ENCODE results near the gene BHLHA9.

Gene BHLHA9

DNA sequence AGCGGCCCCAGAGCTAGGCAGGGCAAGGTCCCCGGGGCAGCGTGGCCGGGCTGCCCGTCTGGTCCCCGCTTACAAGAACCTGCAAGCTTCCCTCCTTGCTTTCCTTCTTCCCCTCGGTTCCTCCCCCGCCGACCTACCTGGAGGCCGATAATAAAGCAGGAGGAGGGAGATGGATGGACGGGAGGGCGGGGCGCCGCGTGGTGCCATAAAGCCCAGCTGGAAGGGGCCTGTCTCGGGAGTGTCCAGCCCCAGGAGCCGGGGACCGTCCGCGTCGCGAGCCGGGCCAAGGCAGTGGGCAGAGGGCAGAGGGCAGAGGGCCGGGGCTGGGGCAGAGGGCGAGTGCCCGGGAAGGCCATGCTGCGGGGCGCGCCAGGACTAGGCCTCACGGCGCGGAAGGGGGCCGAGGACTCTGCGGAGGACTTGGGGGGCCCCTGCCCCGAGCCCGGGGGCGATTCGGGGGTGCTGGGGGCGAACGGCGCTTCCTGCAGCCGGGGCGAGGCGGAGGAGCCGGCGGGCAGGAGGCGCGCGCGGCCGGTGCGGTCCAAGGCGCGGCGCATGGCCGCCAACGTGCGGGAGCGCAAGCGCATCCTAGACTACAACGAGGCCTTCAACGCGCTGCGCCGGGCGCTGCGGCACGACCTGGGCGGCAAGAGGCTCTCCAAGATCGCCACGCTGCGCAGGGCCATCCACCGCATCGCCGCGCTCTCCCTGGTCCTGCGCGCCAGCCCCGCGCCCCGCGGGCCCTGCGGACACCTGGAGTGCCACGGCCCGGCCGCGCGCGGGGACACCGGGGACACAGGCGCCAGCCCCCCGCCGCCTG is at the start of gene BHLHA9:
TSS of gene BHLHA9 (plus strand) at position 235 of the 820 bp plus-strand sequence. CDS start at position 355, 120 bp downstream.
- Mint-ChIP-seq H3K9me3 (ENCODE audit: low read depth) (no peaks in the 10 kb centered on the region), H3K36me3 (peaks cover 2% of the 10 kb centered on the region), H3K4me3 (peak within 1 kb of the TSS; percentile 90), H3K4me1 (ENCODE audit: low read depth) (peaks cover 14% of the 10 kb centered on the region), H3K27me3 (peaks cover 8% of the 10 kb centered on the region), H3K27ac (no peak within 1 kb of the TSS)

DNA sequence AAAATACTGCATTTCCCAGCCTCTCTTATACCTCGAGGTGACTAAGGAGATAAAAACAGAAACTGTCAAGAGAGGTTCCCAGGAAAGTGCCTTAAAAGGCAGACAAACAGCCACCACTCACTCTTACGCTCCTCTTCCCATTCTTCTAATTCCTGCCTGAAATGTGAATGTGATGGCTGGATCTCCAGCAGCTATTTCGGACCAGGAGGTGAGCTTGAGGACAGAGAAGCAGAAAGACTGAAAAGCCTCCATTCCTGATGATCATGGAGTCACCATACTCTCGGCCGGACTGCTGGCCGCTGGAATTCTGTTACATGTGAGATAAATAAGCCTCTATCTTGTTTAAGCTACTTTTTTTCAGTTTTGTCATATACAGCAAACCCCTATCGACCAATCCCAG is 49.0 kb upstream of the BHLHA9 start:
- Mint-ChIP-seq H3K27me3 (peaks cover under 1% of the 10 kb centered on the region), H3K9me3 (ENCODE audit: low read depth) (no peaks in the 10 kb centered on the region), H3K36me3 (no peaks in the 10 kb centered on the region), H3K4me3 (no peak overlapping the region), H3K27ac (no peak overlapping the region), H3K4me1 (ENCODE audit: low read depth) (no peaks in the 10 kb centered on the region)

DNA sequence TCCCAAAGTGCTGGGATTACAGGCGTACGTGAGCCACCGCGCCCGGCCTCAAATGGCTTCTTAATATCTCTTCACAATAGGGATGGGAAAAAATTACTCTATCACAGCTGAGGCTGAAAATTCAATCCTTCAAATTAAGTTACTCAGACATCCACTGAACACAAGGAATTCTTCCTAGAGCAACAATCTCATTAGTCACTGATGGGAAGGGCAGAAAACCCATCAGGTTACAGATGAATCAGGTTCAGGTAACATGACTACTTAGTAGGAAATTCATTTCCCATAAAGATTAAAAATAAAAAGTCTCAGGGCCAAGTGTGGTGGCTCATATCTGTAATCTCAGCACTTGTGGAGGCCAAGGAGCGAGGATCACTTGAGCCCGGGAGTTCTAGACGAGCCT is 47.9 kb upstream of the BHLHA9 start:
- Mint-ChIP-seq H3K27me3 (peaks cover 1% of the 10 kb centered on the region), H3K36me3 (no peaks in the 10 kb centered on the region), H3K27ac (no peak overlapping the region), H3K9me3 (ENCODE audit: low read depth) (no peaks in the 10 kb centered on the region), H3K4me1 (ENCODE audit: low read depth) (no peaks in the 10 kb centered on the region), H3K4me3 (no peak overlapping the region)

DNA sequence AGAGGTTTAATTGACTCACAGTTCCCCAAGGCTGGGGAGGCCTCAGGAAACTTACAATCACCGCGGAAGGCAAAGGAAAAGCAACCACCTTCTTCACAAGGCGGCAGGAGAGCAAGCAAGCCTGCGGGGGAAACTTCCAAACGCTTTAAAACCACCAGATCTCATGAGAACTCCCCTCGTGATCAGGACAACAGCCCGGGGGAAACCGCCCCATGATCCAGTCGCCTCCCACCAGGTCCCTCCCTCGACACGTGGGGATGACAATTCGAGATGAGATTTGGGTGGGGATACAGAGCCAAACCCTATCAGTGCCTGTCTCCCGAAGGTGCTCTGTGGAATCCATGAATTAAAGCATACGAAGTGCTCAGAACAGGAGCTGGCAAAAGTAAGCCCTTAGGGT is 46.6 kb upstream of the BHLHA9 start:
- peaks cover 8% of the 10 kb centered on the region for H3K27me3 Mint-ChIP-seq

DNA sequence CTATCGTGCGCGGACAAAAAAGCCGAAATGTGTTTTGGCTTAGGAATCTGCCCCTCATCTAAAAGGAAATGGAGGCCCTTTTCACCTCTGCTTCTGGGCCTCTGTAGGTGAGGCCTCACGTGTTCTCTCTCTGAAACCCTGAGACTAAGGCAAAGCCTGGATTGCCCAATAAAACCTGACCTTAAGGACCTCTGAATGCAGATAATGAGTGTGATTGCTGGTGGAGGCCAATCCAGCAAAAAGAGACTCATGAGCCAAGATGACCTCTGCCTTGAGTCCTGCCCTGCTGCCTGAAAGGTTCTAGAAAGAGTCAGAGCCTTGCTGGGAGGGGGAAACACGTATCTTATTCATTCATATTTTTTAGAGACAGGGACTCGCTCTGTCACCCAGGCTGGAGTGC is 45.9 kb upstream of the BHLHA9 start:
- Mint-ChIP-seq H3K27me3 (peaks cover 8% of the 10 kb centered on the region), H3K27ac (no peak overlapping the region)

More for the DNA sequence above, 46.6 kb upstream of the BHLHA9 start:
- H3K9me3 Mint-ChIP-seq (ENCODE audit: low read depth): no peaks in the 10 kb centered on the region
- H3K27ac Mint-ChIP-seq: no peak overlapping the region
- H3K4me1 Mint-ChIP-seq (ENCODE audit: low read depth): peaks cover 3% of the 10 kb centered on the region
- no peaks in the 10 kb centered on the region for H3K36me3 Mint-ChIP-seq
- H3K4me3 Mint-ChIP-seq: no peak overlapping the region

DNA sequence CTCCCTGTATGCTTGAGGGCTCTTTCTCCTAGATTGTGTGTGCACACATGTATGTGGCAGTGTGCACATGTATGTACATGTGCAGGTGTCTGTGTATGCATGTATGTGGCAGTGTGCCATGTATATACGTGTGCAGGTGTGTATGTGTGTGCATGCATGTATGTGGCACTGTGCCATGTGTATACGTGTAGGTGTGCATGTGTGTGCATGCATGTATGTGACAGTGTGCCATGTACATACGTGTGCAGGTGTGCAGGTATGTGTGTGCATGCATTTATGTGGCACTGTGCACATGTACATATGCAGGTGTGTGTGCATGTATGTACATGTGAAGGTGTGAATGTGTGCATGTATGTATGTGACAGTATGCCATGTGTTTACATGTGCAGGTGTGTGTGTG is 43.9 kb upstream of the BHLHA9 start:
- no peaks in the 10 kb centered on the region for H3K9me3 Mint-ChIP-seq (ENCODE audit: low read depth)
- H3K4me3 Mint-ChIP-seq: no peak overlapping the region
- no peaks in the 10 kb centered on the region for H3K36me3 Mint-ChIP-seq
- peaks cover 12% of the 10 kb centered on the region for H3K27me3 Mint-ChIP-seq
- peaks cover 7% of the 10 kb centered on the region for H3K4me1 Mint-ChIP-seq (ENCODE audit: low read depth)
- no peak overlapping the region for H3K27ac Mint-ChIP-seq

More for the DNA sequence above, 45.9 kb upstream of the BHLHA9 start:
- Mint-ChIP-seq H3K36me3 (no peaks in the 10 kb centered on the region), H3K4me3 (no peak overlapping the region), H3K4me1 (ENCODE audit: low read depth) (peaks cover 3% of the 10 kb centered on the region), H3K9me3 (ENCODE audit: low read depth) (no peaks in the 10 kb centered on the region)

DNA sequence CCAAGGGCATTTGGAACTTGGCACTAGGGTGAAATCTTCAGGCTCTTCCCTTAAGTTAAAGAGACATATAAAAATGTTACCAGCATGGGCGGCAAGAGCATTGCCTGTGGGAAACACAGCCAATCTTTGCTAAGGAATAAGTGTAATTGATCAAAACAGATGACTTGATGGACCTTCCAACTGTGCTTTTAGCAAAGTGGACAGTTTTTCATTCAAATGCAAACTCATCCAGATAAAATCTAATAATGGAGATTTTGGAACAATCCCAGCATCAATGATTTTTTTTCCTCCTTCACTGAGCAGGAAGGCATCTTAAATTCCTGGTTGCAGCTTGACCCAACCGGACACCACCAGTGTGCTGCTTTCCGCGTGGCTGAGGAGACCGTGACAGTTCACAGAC is 42.9 kb upstream of the BHLHA9 start:
- Mint-ChIP-seq H3K27me3 (peaks cover 20% of the 10 kb centered on the region), H3K9me3 (ENCODE audit: low read depth) (no peaks in the 10 kb centered on the region), H3K4me3 (peak overlapping the region; percentile 88), H3K27ac (no peak overlapping the region), H3K4me1 (ENCODE audit: low read depth) (peaks cover 10% of the 10 kb centered on the region), H3K36me3 (no peaks in the 10 kb centered on the region)

DNA sequence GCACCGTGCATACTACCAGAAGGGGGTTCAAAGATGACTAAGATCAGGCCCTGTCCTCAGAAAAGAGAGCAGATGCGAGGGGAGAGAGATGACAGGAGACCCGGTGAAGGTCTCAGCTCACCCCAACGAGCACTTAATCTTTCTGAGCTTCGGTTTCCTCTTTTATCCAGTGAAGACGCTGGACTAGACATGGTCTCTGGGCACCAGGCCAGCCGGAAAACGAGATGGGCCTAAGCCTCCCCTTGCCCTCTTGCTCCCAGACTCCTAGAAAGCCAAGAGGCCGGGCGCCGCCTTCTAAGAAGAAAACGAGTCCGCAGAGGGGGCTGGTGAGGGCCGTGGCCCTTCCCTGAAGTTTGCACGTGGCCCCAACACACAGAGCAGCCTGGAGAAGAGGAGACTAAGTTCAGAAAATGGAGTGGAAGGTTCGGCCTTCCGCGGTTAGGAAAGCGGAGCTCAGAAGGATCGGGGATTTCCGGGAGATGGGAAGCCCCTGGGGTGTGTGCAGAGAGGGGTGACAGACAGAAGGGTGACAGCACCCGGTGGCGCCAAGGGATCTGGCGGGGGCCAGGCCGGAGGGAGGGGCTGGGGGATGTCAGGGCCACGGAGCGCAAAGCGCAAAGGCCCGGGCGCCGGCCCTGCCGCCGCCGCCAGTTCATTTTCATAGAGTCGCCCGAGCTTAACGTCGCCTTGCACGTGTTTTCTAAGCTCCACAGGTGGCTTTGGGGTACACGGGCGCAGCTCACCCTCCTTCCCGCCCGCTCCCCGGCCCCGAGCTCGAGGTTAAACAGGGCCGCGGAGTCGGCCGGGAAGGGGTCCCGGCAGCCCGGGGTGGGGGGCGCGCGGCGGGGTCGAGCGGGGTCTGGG is 42.1 kb upstream of the BHLHA9 start:
- H3K27me3 Mint-ChIP-seq: peaks cover 20% of the 10 kb centered on the region
- H3K4me3 Mint-ChIP-seq: peak overlapping the region; percentile 88
- peaks cover 10% of the 10 kb centered on the region for H3K4me1 Mint-ChIP-seq (ENCODE audit: low read depth)
- H3K36me3 Mint-ChIP-seq: no peaks in the 10 kb centered on the region
- H3K9me3 Mint-ChIP-seq (ENCODE audit: low read depth): no peaks in the 10 kb centered on the region
- H3K27ac Mint-ChIP-seq: peak overlapping the region; percentile 34

DNA sequence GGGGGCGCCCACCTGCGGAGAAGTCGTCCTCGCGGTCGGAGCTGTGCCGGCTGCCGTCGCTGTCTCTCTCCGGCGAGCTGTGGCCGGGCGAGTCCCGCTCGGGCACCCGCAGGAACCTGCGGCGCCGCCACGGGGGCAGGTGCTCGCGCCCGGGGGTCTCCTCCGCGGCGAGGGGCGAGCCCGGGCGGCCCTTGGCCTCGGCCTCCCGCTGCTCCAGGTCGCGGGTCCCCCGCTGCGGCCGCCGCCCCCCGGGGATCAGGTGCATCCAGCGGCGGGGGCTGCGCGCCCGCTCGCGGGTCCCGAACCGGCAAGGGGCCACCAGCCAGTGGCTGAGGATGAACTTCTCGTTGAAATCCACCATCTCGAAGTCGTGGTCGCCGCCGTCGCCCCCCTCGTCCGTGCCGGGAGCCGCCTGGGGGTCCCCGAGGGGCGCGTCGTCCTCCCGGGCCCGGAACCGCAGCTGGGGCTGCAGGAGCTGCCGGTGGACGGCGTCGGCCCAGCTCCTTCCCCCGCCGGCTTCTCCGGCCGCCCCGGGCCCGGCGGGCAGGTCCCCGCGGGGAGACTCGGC is 41.4 kb upstream of the BHLHA9 start:
- no peak overlapping the region for H3K27ac Mint-ChIP-seq
- H3K9me3 Mint-ChIP-seq (ENCODE audit: low read depth): no peaks in the 10 kb centered on the region

DNA sequence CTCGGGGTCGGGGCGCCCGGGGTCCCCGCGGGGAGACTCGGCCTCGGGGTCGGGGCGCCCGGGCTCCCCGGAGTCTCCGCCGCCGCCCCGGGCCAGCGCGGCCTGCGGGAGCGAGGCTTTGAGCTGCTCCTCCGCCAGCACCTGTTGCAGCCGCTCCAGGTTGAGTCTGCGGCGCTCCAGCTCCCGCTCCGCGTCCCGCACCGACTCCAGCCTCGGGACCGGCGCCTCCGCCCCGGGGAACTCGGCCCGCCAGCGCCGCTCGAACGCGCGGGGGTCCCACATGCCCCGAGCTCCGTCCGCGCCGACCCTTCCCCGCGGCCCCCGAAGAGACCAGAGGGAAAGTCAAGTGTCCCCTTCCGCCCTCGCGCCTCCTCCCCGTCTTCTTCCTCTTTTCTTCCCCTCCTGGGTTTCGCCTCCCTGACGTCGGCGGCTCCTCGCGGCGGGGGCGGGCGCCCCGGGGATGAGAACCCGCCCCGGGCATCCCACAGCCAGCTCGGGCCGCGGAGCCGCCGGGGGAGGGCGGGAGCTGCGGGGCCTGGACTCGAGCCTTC is 40.8 kb upstream of the BHLHA9 start:
- Mint-ChIP-seq H3K4me1 (ENCODE audit: low read depth) (peaks cover 10% of the 10 kb centered on the region), H3K36me3 (no peaks in the 10 kb centered on the region), H3K4me3 (no peak overlapping the region), H3K27me3 (peaks cover 25% of the 10 kb centered on the region), H3K9me3 (ENCODE audit: low read depth) (no peaks in the 10 kb centered on the region), H3K27ac (no peak overlapping the region)

More for the DNA sequence above, 41.4 kb upstream of the BHLHA9 start:
- H3K4me1 Mint-ChIP-seq (ENCODE audit: low read depth): peaks cover 10% of the 10 kb centered on the region
- no peaks in the 10 kb centered on the region for H3K36me3 Mint-ChIP-seq
- no peak overlapping the region for H3K4me3 Mint-ChIP-seq
- peaks cover 20% of the 10 kb centered on the region for H3K27me3 Mint-ChIP-seq

DNA sequence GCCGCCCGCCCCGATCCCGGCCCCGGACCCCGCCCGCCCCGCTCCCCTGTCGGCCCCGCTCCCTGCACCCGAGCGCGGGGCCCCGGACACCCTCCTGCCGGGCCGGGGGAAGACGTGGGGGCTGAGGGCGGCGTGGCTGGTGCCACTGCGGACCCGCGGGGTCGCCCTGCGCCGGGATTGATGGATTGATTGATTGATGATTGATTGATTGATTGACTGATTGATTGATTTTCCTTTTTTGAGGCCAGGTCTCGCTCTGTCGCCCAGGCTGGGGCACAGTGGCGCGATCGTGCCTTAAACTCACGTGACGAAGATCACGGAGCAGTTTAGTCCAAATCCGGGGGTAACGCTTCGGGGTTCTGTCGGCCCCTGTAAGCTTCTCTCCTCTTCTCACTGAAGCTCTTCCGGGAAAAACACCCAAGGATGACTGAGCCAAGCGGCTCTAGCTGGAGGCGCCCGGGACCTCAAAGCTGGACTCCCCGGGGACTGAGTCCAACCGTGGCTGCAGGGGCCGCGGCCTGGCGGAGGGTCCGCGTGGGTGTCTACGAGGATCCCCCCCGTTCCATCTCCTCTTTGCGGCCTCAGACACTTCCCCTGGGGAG is 40.2 kb upstream of the BHLHA9 start:
- Mint-ChIP-seq H3K4me3 (peak overlapping the region; percentile 88), H3K4me1 (ENCODE audit: low read depth) (peaks cover 10% of the 10 kb centered on the region), H3K36me3 (no peaks in the 10 kb centered on the region), H3K9me3 (ENCODE audit: low read depth) (no peaks in the 10 kb centered on the region), H3K27ac (no peak overlapping the region), H3K27me3 (peaks cover 25% of the 10 kb centered on the region)

DNA sequence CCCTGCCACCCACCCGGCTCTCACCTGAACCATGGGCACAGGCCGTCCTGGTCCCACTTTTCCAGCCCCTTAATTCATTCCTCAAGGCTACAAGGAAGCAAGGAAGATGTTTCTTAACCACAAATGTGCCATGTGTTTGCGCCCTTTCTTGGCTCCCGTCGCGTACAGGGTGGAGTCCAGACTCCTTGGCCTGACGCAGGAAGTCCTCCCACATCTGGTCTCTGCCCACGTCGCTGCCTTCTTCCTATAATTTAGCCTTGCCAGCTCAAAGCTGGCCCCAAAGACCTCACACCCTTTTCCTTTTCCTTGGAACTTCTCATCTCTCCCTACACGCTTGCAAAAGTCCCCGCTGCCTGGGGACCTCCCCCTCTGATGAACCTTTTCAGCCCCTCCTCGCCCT is 38.8 kb upstream of the BHLHA9 start:
- Mint-ChIP-seq H3K4me1 (ENCODE audit: low read depth) (peaks cover 10% of the 10 kb centered on the region), H3K27me3 (peaks cover 24% of the 10 kb centered on the region), H3K9me3 (ENCODE audit: low read depth) (no peaks in the 10 kb centered on the region), H3K4me3 (peak overlapping the region; percentile 61), H3K27ac (no peak overlapping the region), H3K36me3 (no peaks in the 10 kb centered on the region)

DNA sequence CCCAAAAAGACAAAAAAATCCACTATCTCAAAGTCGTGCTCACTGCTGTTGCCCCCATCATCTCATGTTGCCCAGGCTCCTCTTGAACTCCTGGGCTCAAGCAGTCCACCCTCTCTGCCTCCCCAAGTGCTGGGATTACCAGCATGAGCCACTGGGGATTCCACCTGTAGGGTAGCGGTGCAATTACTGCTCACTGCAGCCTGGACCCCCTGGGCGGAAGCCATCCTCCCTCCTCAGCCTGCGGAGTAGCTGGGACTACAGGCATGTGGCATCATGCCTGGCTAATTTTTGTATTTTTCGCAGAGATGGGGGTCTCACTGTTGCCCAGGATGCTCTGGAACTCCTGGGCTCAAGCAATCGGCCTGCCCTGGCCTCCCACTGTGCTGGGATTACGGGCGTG is 37.9 kb upstream of the BHLHA9 start:
- Mint-ChIP-seq H3K9me3 (ENCODE audit: low read depth) (no peaks in the 10 kb centered on the region), H3K27me3 (peaks cover 24% of the 10 kb centered on the region), H3K36me3 (no peaks in the 10 kb centered on the region), H3K4me1 (ENCODE audit: low read depth) (peaks cover 10% of the 10 kb centered on the region), H3K27ac (no peak overlapping the region), H3K4me3 (no peak overlapping the region)

DNA sequence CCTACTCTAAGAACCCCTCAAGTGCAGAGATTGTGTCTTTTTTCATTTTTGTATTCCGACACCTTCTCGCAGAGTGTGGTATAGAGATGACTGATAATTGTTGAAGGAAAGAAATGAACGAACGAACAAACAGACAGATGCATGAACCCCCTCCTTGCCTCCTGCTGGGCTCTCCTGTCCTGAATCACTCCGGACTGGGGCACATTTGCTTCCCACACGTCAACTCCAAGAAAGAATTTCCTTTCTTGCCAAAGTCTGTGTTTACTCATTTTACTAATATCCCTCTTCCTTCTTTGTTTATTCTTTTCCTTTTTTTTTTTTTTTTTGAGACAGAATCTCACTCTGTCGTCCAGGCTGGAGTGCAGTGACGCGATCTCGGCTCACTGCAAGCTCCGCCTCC is 37.5 kb upstream of the BHLHA9 start:
- no peak overlapping the region for H3K27ac Mint-ChIP-seq
- peaks cover 21% of the 10 kb centered on the region for H3K27me3 Mint-ChIP-seq
- H3K36me3 Mint-ChIP-seq: no peaks in the 10 kb centered on the region

More for the DNA sequence above, 37.5 kb upstream of the BHLHA9 start:
- H3K9me3 Mint-ChIP-seq (ENCODE audit: low read depth): no peaks in the 10 kb centered on the region
- H3K4me1 Mint-ChIP-seq (ENCODE audit: low read depth): peaks cover 10% of the 10 kb centered on the region
- no peak overlapping the region for H3K4me3 Mint-ChIP-seq

All from activated naive CD8-positive, alpha-beta T cell (primary cell).